B cell (primary cell): ENCODE results near the gene GPR37L1. TPM values are rescaled to one million over a fixed set of nuclear protein-coding genes. Genes with fewer than 3 reads are reported as not detected.

ENCODE experiments used
- ATAC-seq: fragments of 200-7000 bp; cut with Tn5 transposase; one replicate; pipeline ENCODE4 v1.10.0; 2021; ENCODE audit warnings: low read depth, mild to moderate bottlenecking, moderate number of reproducible peaks, moderate library complexity
- CTCF ChIA-PET: fragments of 350-600 bp; sonication (Branson Sonifier 250); formaldehyde crosslinking; loops from one replicate; lab custom pipeline; 2021; ENCODE audit warnings: antibody characterized with exemption, inconsistent platforms; lab: Charles Lee
- POLR2A ChIA-PET: fragments of 350-600 bp; sonication (Branson Sonifier 250); formaldehyde crosslinking; loops from one replicate; lab custom pipeline; 2021; ENCODE audit warnings: antibody characterized with exemption; lab: Charles Lee
- DNase-seq: peaks from one replicate; pipeline ENCODE4 v3.0.0; 2013
- H2AFZ ChIP-seq: 2 replicates; pipeline ENCODE4 v1.6.1; 2012; ENCODE audit warnings: mild to moderate bottlenecking, low read depth, low read length; ENCODE audit not compliant: insufficient read depth, poor library complexity, severe bottlenecking
- H3K27ac ChIP-seq, 2 donors: 1 replicate in 1 of 2; 2 replicates in 1 of 2; pipeline ENCODE4 v1.5.1; 2012 to 2013; ENCODE audit warnings: low read length in 2 of 2, mild to moderate bottlenecking in 2 of 2, moderate library complexity in 1 of 2
- H3K27me3 ChIP-seq, 4 experiments: fragments of 200-600 bp in 1 of 4; sonication (generic) in 1 of 4; replicated peaks in 1 of 4; 1 replicate in 2 of 4; 2 replicates in 2 of 4; pipeline versions ENCODE4 v1.6.1 to v1.7.0; 2013 to 2016; ENCODE audit warnings: low read length in 3 of 4, mild to moderate bottlenecking in 2 of 4, mixed read lengths in 1 of 4, moderate library complexity in 1 of 4; ENCODE audit not compliant: insufficient read depth in 4 of 4, control insufficient read depth in 3 of 4; ENCODE audit errors: control extremely low read depth in 1 of 4
- H3K36me3 ChIP-seq, 2 experiments: replicated peaks in 1 of 2; 1 replicate in 1 of 2; 2 replicates in 1 of 2; pipeline versions ENCODE4 v1.6.1 to v1.7.1; 2013; ENCODE audit warnings: low read length in 1 of 2; ENCODE audit not compliant: insufficient read depth in 2 of 2, control insufficient read depth in 1 of 2; ENCODE audit errors: control extremely low read depth in 1 of 2, extremely low read depth in 1 of 2
- H3K4me1 ChIP-seq, 2 donors: fragments of 200-600 bp in 1 of 2; sonication (generic) in 1 of 2; 1 replicate in 1 of 2; 2 replicates in 1 of 2; pipeline versions ENCODE4 v1.5.1 to v1.6.1; 2013 to 2017; ENCODE audit warnings: low read length in 2 of 2; ENCODE audit not compliant: control insufficient read depth in 2 of 2, insufficient read depth in 2 of 2
- H3K4me2 ChIP-seq: replicated peaks from 2 replicates; pipeline ENCODE3; 2012; ENCODE audit warnings: mild to moderate bottlenecking, low read depth, low read length; ENCODE audit not compliant: poor library complexity, severe bottlenecking
- H3K4me3 ChIP-seq, 5 experiments: fragments of 200-600 bp in 1 of 5; sonication (generic) in 1 of 5; 1 replicate in 3 of 5; 2 replicates in 2 of 5; pipeline versions ENCODE4 v1.5.1 to v1.7.0; 2011 to 2016; ENCODE audit warnings: low read length in 4 of 5, mild to moderate bottlenecking in 4 of 5, low read depth in 2 of 5, control low read depth in 1 of 5, moderate library complexity in 1 of 5; ENCODE audit not compliant: insufficient read depth in 1 of 5; ENCODE audit errors: control extremely low read depth in 1 of 5, extremely low read depth in 1 of 5
- H3K79me2 ChIP-seq: fragments of 200-600 bp; sonication (generic); one replicate; pipeline ENCODE4 v1.6.0; 2016; ENCODE audit warnings: low read length; ENCODE audit not compliant: control insufficient read depth, insufficient read depth
- H3K9ac ChIP-seq: fragments of 200-600 bp; sonication (generic); 2 replicates; pipeline ENCODE4 v1.6.1; 2017; ENCODE audit warnings: mild to moderate bottlenecking, low read length, moderate library complexity
- H3K9me3 ChIP-seq, 3 donors: one replicate each; pipeline versions ENCODE4 v1.6.1 to v1.7.1; 2013; ENCODE audit warnings: low read length in 2 of 3; ENCODE audit not compliant: control insufficient read depth in 2 of 3, insufficient read depth in 1 of 3; ENCODE audit errors: control extremely low read depth in 1 of 3
- H4K20me1 ChIP-seq: 2 replicates; pipeline ENCODE4 v1.6.0; 2012; ENCODE audit warnings: mild to moderate bottlenecking, low read length; ENCODE audit not compliant: insufficient read depth, control insufficient read depth, poor library complexity, severe bottlenecking
- H3K27ac Mint-ChIP-seq: one replicate; pipeline ENCODE4 v1.8.0; 2021; ENCODE audit warnings: mixed read lengths
- H3K27me3 Mint-ChIP-seq: one replicate; pipeline ENCODE4 v1.8.0; 2021; ENCODE audit warnings: mixed read lengths
- H3K4me1 Mint-ChIP-seq: one replicate; pipeline ENCODE4 v1.8.0; 2021; ENCODE audit warnings: mixed read lengths
- H3K4me3 Mint-ChIP-seq: one replicate; pipeline ENCODE4 v1.8.0; 2021; ENCODE audit warnings: mixed read lengths
- H3K9me3 Mint-ChIP-seq: one replicate; pipeline ENCODE4 v1.8.0; 2022; ENCODE audit warnings: mixed read lengths; ENCODE audit not compliant: insufficient read depth
- EZH2 ChIP-seq: IDR thresholded peaks from 2 replicates; pipeline ENCODE4 v1.6.1; 2012; ENCODE audit warnings: borderline replicate concordance, low read depth, mild to moderate bottlenecking, moderate library complexity, low read length; ENCODE audit not compliant: insufficient read depth, poor library complexity, severe bottlenecking
- WGBS: methylation state at CpG from one replicate; pipeline ENCODE4 v1.1.5; 2013; ENCODE audit warnings: missing lambda C conversion rate; ENCODE audit not compliant: insufficient coverage; 5-methylcytosine and 5-hydroxymethylcytosine counted together
- intact Hi-C: fragments of 100-400 bp; cut with micrococcal nuclease; formaldehyde crosslinking; loops from one replicate; pipeline ENCODE4 v1.10.0; 2022
- polyA plus RNA-seq: library from polyadenylated mRNA; depleted of rRNA; stranded (reverse); fragments of >200 nt; gene quantifications from 2 replicates; pipeline ENCODE4 v1.2.3, GENCODE V29; 2012
- total RNA-seq, 2 donors: library from RNA; stranded (reverse); fragments of 120-200 nt in 1 of 2; gene quantifications; 1 replicate in 1 of 2; 2 replicates in 1 of 2; pipeline versions ENCODE4 v1.2.3 to v1.2.4, GENCODE V29; 2013 to 2022
- TF ChIP-seq, protein P1 (sequence below): fragments of 200-600 bp; IDR thresholded peaks from one replicate; pipeline ENCODE4 v1.8.0; 2022; ENCODE audit warnings: antibody characterized with exemption, mild to moderate bottlenecking

Gene GPR37L1
- total and polyA plus RNA-seq, 2 donors (not counting 1 experiment from before 2014, with no cell fraction given) = not detected

DNA sequence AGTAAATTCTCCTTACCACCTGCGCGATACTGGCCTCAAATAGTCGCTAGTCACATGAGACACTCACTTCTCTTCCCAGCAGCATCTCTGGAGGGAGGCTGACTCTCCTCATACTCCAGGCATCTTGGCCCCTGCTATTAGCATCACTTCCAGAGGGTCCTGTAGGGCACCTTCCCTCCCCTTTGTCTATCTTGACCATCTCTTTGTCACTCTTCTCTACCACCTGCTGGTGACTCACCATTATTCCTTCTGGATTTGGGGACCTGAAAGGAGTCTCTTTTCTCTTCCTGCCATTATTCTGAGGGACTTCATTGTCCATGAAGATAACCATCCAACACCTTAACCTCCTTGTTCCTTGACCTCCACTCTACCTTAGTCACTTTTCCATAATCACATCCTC is 31.7 kb upstream of the GPR37L1 start:
- H3K27ac ChIP-seq = no peak overlapping the region
- DNase-seq = no peak
- Mint-ChIP-seq H3K4me1 (no peaks in the 10 kb centered on the region), H3K27me3 (peaks cover 26% of the 10 kb centered on the region), H3K4me3 (no peak overlapping the region), H3K27ac (no peak overlapping the region), H3K9me3 (no peaks in the 10 kb centered on the region)
- intact Hi-C loops = no loop called here
- 93% methylated on average over 3 of the region's 3 CpGs for WGBS
- H3K4me3 ChIP-seq = no peak overlapping the region
- no peaks in the 10 kb centered on the region for H3K79me2 ChIP-seq
- CTCF ChIA-PET = no interaction called here
- TF ChIP-seq, protein P1, sequence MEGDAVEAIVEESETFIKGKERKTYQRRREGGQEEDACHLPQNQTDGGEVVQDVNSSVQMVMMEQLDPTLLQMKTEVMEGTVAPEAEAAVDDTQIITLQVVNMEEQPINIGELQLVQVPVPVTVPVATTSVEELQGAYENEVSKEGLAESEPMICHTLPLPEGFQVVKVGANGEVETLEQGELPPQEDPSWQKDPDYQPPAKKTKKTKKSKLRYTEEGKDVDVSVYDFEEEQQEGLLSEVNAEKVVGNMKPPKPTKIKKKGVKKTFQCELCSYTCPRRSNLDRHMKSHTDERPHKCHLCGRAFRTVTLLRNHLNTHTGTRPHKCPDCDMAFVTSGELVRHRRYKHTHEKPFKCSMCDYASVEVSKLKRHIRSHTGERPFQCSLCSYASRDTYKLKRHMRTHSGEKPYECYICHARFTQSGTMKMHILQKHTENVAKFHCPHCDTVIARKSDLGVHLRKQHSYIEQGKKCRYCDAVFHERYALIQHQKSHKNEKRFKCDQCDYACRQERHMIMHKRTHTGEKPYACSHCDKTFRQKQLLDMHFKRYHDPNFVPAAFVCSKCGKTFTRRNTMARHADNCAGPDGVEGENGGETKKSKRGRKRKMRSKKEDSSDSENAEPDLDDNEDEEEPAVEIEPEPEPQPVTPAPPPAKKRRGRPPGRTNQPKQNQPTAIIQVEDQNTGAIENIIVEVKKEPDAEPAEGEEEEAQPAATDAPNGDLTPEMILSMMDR = no peak
- no peak for TF ChIP-seq EZH2
- POLR2A ChIA-PET = no interaction called here
- H3K9ac ChIP-seq = no peak overlapping the region
- ATAC-seq = no peak
- H3K9me3 ChIP-seq = no peaks in the 10 kb centered on the region
- no peaks in the 10 kb centered on the region for H3K36me3 ChIP-seq
- no peaks in the 10 kb centered on the region for H4K20me1 ChIP-seq
- no peaks in the 10 kb centered on the region for H3K4me1 ChIP-seq
- no peak overlapping the region for H3K4me2 ChIP-seq
- H2AFZ ChIP-seq = no peak overlapping the region
- H3K27me3 ChIP-seq = peaks cover 0 to under 1% (median 0%) of the 10 kb centered on the region in 4 experiments

DNA sequence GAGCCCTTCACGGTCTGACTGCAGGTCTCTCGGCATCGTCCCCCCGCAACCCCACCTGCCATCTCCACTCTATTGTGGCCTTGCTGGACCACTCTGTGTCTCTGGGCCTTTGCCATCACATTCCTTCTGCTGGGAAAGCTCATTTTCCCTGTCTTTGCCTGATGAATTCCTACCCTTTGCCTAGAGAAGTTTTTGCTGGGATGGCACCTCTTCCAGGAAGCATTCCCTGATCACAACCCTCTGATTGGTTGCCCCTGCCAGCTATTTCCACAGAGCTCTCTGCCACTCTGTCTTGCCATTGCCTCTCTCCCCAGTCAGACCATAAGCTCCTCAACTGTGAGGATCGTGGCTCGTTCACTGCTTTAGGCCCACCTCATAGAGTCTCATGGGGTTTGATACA is 28.9 kb upstream of the GPR37L1 start:
- H3K4me1 Mint-ChIP-seq = no peaks in the 10 kb centered on the region
- Histone ChIP-seq H3K36me3 (no peaks in the 10 kb centered on the region), H3K4me3 (no peak overlapping the region), H3K27me3 (no peaks in the 10 kb centered on the region), H3K9me3 (no peaks in the 10 kb centered on the region), H3K4me1 (no peaks in the 10 kb centered on the region), H3K27ac (no peak overlapping the region), H2AFZ (no peak overlapping the region), H3K9ac (no peak overlapping the region), H3K79me2 (no peaks in the 10 kb centered on the region), H4K20me1 (no peaks in the 10 kb centered on the region), H3K4me2 (no peak overlapping the region)
- intact Hi-C loops = no loop called here
- H3K27me3 Mint-ChIP-seq = peaks cover 18% of the 10 kb centered on the region
- H3K9me3 Mint-ChIP-seq = no peaks in the 10 kb centered on the region
- DNase-seq (no peak), ATAC-seq (no peak)
- ChIA-PET CTCF (no interaction called here), POLR2A (interaction anchor here (0.5 kb wide), 1 partner anchor 10 kb away, joined by 5 read pairs; no protein-coding TSS in a partner anchor)
- TF ChIP-seq, protein P1 = no peak
- no peak for TF ChIP-seq EZH2
- H3K27ac Mint-ChIP-seq = no peak overlapping the region
- WGBS = 100% methylated on average over 4 of the region's 6 CpGs
- no peak overlapping the region for H3K4me3 Mint-ChIP-seq
